ENCODE measurements around the gene THSD4.

Gene THSD4

DNA sequence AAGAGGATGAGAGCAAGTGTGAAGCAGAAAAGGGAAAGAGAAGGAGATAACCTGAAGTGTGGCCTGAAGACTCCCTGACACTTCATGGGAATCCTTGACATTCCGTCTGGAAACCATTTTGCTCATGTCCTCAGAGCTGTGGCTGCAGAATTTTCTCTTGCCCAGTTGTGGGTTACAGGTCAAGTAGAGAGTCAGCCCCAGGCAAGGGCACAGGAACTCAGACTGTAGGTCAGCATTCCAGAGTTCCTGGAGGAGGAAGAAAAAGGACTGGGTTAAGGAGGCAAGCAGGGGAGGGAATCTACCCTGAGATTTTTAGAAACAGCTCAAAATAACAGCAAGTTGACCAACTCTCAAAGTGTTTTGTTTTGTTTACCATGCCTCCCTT is 4.1 kb upstream of the THSD4 start:
- no peak for DNase-seq (ENCODE audit: low read depth in 1 of 2, low spot score in 1 of 2)
- Histone ChIP-seq H3K27ac (replicated peaks) (no peak overlapping the region), H3K4me3 (replicated peaks; ENCODE audit: insufficient read depth, low read length) (no peak overlapping the region), H3K27me3 (ENCODE audit: insufficient read depth, poor library complexity, severe bottlenecking) (peaks cover 10% of the 10 kb centered on the region)
- no peak for TF ChIP-seq CTCF (IDR thresholded peaks at IDR 0.05; ENCODE audit: insufficient read depth, low read length)
- no peak for TF ChIP-seq SPI1 (IDR thresholded peaks at IDR 0.05; ENCODE audit: borderline replicate concordance, low read depth)
- no peak for TF ChIP-seq REST (IDR thresholded peaks at IDR 0.05; ENCODE audit: insufficient replicate concordance, low read depth)
- no peak for TF ChIP-seq GABPA (IDR thresholded peaks at IDR 0.05; ENCODE audit: low read depth)
- no peak for TF ChIP-seq POLR2AphosphoS5 (IDR thresholded peaks at IDR 0.05; ENCODE audit: low read depth)

DNA sequence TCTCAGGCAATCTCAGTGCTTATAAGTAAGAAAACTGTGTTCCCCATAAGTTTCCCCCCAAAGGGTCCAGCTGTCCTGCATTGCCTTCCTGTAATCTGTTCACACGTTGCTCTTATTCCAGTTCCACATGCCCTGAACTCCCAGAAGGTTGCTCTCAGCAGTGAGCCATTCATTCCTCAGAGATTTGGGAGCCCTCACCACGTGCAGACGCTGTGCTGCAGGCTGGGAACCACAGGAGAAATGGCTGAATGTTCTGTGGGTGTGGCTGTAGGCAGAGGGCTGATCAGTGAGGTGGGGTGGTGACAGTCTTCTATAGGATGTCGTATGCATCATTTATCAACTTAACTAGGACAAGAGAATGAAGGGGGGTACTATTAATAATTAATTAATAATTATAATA is 3.3 kb upstream of the THSD4 start:
- TF ChIP-seq CTCF (IDR thresholded peaks at IDR 0.05; ENCODE audit: insufficient read depth, low read length) = no peak
- TF ChIP-seq REST (IDR thresholded peaks at IDR 0.05; ENCODE audit: insufficient replicate concordance, low read depth) = no peak
- no peak for TF ChIP-seq SPI1 (IDR thresholded peaks at IDR 0.05; ENCODE audit: borderline replicate concordance, low read depth)
- DNase-seq (ENCODE audit: low read depth in 1 of 2, low spot score in 1 of 2) = no peak
- H3K27me3 ChIP-seq (ENCODE audit: insufficient read depth, poor library complexity, severe bottlenecking) = peaks cover 18% of the 10 kb centered on the region
- H3K4me3 ChIP-seq (replicated peaks; ENCODE audit: insufficient read depth, low read length) = no peak overlapping the region
- H3K27ac ChIP-seq (replicated peaks) = no peak overlapping the region

- Histone ChIP-seq H3K27ac (replicated peaks) (no peak overlapping the region), H3K27me3 (ENCODE audit: insufficient read depth, poor library complexity, severe bottlenecking) (peaks cover 22% of the 10 kb centered on the region)
- no peak for DNase-seq (ENCODE audit: low read depth in 1 of 2, low spot score in 1 of 2)
Observed at GRCh38 chr15:71112429-71112828, 2.8 kb upstream of the THSD4 start.

More at GRCh38 chr15:71112429-71112828, 2.8 kb upstream of the THSD4 start:
- no peak overlapping the region for H3K4me3 ChIP-seq (replicated peaks; ENCODE audit: insufficient read depth, low read length)
- no peak for TF ChIP-seq CTCF (IDR thresholded peaks at IDR 0.05; ENCODE audit: insufficient read depth, low read length)
- TF ChIP-seq GABPA (IDR thresholded peaks at IDR 0.05; ENCODE audit: low read depth) = no peak
- TF ChIP-seq REST (IDR thresholded peaks at IDR 0.05; ENCODE audit: insufficient replicate concordance, low read depth) = no peak
- no peak for TF ChIP-seq SPI1 (IDR thresholded peaks at IDR 0.05; ENCODE audit: borderline replicate concordance, low read depth)
- TF ChIP-seq POLR2AphosphoS5 (IDR thresholded peaks at IDR 0.05; ENCODE audit: low read depth) = no peak

Measured in HL-60 (cell line).